SH-SY5Y (cell line): ENCODE measurements around the gene RNASE2.

ENCODE experiments used
- GATA2 ChIP-seq: IDR thresholded peaks from 2 replicates; pipeline ENCODE4 v1.6.1; 2011; ENCODE audit warnings: mild to moderate bottlenecking, low read depth, low read length
- GATA3 ChIP-seq: IDR thresholded peaks from 2 replicates; pipeline ENCODE4 v1.6.1; 2011; ENCODE audit warnings: low read depth, mild to moderate bottlenecking, low read length, moderate library complexity

The RNASE2 gene

DNA sequence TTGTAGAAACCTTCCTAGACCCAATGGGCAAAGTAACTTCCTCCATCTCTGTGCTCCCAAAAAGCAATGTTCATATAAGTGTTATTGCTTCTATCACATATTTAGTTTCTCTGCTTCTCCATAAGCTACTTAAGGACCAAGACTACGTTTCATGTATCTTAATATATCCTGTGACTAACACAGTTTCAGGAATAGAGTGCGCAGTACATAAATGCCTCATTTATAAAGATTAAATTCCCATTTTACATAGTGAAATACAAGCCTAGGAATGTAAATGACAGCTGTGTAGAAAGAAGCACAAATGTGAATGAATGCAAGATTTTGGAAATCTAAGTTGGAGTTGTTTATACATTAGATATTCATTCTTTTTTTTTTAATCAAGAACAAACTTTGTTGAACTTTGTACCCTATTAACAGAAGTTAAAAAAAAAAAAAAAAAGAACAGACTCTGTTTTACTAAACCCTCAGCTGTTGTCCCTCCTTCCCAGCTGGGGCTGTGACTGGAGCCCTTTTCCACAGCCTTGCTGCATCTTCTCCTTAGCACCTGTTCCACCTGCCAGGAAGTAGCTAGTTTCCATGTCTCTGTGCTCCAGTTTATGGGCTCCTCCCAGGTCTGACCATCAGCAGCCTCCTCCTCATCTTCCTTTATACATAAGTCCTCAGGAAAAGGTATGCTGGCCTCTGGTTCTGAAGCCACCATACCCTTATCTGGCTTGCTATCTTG is 27.5 kb downstream of the RNASE2 start:
- TF ChIP-seq GATA2 (no peak), GATA3 (no peak)

DNA sequence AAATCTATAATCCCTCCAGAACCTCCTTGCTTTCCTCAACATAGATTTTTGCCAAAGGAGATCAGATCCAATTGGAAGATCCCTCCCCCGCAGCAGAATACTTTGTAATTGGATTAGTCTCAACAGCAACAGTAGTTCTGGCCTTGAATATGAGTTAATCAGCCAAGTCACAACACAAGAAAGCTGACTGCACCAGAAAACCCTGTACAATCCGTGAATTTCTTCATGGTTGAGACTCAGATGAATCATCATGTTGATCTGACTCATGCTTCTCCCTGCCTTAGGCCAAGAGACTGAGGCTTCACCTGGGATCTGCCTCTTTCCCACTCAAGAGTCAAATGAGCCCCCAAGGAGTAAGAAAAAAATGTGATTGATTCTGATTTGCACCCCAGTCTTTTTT is 31.5 kb downstream of the RNASE2 start:
- TF ChIP-seq GATA3: no peak
- no peak for TF ChIP-seq GATA2

DNA sequence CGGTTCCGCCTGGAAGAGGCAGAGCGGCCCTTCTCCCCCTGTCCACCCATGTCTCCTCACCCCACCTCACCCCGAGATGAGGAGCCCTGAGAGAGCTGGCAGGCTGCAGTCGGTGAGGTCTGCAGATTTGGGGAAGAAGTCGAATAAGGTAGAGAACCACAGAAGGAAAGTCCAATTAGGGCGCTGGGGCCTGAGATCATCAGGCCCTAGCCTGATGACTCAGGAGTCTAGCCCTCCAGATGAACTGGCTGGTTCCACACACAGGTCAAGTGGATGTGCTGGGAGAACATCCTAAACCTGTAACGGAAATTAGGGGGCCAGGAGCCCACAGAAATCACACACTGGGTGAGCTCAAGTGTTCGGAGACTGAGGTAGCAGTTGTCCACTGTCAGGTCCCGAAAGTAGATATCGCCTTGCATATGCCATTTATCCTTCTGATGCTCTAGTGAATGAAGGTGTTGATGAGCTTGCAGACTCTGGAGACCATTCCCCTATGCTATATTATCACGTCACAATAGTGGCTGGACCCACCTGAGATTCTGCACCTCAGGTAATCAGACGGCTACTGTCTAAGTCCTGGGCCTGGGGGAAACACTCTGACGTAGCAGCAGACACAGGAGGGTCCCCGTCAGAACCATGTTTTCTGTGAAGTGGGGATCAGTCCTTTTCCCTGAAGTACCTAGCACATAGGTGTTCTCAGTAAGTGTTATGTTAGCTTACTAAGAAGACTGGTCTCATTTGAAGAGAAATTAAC is 33.6 kb downstream of the RNASE2 start:
- no peak for TF ChIP-seq GATA2
- no peak for TF ChIP-seq GATA3

DNA sequence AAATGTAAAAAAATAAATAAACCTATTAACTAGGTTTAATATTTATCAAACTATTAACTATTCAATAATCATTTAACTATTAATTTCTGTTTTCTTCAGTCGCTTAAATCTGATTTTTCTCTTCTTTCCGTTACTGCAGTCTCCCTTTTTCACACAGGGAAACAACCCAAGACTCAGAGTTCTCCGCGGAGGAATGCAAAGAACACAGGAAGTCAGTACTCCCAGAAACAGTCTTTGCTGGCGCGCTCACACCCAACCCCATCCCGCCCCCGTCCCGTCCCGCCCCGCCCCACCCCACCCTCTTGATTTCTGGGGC is 34.1 kb downstream of the RNASE2 start:
- TF ChIP-seq GATA3 (no peak), GATA2 (no peak)

DNA sequence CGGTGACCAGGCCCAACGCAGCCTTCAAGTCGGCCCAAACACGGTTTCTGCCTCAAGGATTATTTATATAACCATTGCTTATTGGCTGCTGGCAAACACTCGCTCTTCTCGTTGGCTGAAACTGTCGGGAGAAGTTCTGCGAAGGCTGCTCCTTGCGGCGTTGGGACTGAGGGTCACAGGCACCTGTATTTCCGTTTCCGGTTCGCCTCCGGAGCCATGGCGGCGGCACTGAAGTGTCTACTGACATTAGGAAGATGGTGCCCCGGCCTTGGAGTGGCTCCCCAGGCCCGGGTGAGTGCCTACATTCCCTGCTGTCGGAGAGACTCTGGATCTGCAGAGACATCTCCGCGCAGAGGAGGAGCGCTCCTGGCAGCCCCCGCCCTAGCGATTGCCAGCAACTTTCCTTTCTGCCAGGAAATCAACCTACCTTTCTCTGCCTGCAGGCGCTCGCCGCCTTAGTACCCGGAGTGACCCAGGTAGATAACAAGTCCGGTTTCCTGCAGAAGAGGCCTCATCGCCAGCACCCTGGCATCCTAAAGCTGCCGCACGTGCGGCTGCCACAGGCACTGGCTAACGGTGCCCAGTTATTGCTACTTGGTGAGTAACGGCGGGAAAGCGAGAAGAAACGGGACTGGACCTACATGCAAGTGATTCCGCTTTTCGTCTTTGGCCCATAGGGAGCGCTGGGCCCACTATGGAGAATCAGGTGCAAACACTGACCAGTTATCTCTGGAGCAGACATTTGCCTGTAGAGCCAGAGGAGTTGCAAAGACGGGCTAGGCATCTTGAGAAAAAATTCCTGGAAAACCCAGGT is 34.7 kb downstream of the RNASE2 start, which contains the start of gene METTL17:
METTL17 (plus strand) TSS at position 194 of the 814 bp plus-strand sequence; CDS start at position 217, 23 bp downstream.
- TF ChIP-seq GATA3: no peak
- no peak for TF ChIP-seq GATA2

DNA sequence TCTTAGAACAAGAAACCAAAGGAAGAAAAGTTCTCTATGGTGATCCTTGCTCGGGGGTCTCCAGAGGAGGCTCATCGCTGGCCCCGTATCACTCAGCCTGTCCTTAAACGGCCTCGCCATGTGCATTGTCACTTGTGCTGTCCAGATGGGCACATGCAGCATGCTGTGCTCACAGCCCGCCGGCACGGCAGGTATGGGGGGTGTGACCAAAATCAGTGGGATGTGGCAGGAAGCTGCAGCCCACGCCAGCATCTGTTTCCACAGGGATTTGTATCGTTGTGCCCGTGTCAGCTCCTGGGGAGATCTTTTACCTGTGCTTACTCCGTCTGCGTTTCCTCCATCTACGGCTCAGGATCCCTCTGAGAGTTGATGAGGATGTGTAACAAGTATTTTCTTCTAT is 41.2 kb downstream of the RNASE2 start:
- TF ChIP-seq GATA3 (no peak), GATA2 (no peak)

DNA sequence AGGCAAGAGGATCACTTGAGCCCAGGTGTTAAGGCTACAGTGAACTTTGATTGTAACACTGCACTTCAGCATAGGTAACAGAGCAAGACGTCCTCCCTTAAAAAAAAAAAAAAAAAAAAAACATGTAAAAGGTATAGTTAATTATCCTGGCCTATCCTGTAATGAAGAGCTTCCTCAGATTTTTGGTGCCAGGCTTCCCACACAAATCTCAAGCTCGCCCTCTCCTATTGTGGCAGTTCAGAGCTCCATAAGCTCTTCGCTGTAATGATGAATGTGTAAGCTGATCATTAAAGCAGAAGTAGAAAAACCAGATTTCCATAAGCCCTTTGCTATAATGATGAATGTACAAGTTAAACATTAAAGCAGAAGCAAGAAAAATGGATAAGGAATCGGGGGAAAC is 41.8 kb downstream of the RNASE2 start:
- TF ChIP-seq GATA2 (no peak), GATA3 (no peak)

DNA sequence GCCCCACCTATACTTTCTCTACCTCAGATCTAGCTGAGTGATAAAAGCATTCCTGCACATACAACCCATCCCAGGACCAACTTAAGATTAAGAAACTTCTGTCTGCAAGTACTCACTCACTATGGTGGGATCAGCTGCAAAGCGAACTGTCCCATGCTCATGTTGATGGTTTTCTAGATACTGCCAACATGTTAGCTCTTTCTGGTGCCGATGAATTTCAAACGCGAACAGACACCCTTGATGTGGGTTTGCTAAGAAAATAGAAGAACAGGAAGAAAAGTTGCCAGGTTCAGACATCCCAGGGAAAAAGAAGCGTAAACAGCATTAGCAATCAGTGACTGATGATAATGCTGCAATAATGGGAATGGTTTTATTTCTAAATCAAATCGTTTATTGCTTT is 42.3 kb downstream of the RNASE2 start:
- TF ChIP-seq GATA2: no peak
- TF ChIP-seq GATA3: no peak

DNA sequence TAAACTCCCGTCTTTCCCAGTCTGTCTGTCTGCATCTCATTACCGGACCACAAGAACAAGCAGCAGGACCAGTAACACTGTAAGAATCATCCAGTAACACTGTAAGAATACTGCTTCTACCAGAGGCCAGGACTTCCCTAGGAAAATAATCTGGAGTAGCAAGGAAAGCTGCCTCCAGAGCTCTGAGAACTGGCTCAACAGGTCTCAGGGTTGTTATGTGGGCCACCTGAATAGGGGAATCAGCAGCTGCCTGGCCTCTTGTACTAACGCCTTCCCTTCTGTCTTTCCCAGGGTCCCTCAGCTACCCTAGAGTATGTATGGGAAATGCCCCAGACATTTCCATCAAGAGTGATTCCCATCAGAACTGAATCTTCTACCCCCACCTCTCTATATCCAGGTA is 42.9 kb downstream of the RNASE2 start:
- TF ChIP-seq GATA2: no peak
- no peak for TF ChIP-seq GATA3

DNA sequence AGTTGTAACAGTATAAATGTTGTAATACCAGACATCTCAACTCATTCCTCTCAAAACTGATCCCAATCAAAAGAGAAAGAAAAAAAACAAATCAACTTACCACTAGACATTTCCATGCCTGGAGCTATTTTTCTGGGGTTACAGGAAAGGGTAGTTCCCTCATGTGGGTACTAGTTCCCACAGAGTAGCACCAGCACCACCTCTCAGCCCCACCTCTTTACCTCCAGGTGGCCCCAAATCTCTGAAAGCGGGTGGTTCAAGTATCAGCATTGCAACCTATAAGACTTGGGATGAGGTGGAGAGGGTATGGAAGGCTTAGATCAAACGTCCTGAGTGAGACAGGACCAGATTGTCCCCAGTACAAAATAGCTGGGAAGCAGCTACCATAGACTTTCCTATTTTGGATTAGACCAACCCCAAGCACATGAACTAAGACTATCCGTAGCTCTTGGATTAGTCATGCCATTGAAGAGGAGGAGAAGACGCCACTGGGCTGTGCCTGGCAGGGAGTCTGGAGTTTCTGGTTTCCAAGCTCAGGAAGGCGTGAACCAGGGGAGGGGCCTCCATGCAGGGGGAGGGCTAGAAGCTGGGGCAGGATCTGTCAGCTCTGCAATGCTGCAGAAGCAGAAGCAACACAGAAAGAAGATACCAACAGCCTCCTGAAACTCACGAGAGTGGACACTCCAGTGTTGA is 43.5 kb downstream of the RNASE2 start, which contains the start of gene SLC39A2:
SLC39A2 (plus strand) TSS at position 620 of the 693 bp plus-strand sequence. CDS start 154 bp downstream, outside the sequence.
- TF ChIP-seq GATA2 (no peak), GATA3 (no peak)

DNA sequence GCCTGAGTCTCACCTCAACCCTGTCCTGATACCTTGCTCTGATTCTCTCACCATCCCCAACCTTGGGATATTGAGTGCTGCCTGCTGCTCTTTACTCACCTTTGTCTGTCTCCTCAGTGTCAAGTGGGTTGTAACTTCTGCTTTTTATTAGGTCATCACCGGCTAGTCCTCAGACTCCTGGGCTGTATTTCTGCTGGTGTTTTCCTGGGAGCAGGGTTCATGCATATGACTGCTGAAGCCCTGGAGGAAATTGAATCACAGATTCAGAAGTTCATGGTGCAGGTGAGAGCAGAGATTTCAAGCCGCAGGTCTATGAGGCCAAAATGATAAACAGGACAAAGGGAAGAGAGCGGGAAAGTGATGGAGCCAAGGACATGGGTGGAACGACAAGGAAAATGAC is 44.3 kb downstream of the RNASE2 start:
- TF ChIP-seq GATA2 (no peak), GATA3 (no peak)

DNA sequence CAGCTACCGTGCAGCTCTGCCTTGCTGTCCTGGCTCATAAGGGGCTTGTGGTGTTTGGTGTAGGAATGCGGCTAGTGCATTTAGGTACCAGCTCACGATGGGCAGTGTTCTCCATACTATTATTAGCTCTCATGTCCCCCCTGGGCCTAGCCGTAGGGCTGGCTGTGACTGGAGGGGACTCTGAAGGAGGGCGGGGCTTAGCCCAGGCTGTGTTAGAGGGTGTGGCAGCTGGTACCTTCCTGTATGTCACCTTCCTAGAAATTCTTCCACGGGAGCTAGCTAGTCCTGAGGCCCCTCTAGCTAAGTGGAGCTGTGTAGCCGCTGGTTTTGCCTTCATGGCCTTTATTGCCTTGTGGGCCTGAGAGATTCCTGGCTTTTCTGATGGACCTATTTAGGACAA is 45.9 kb downstream of the RNASE2 start:
- TF ChIP-seq GATA2 (no peak), GATA3 (no peak)

DNA sequence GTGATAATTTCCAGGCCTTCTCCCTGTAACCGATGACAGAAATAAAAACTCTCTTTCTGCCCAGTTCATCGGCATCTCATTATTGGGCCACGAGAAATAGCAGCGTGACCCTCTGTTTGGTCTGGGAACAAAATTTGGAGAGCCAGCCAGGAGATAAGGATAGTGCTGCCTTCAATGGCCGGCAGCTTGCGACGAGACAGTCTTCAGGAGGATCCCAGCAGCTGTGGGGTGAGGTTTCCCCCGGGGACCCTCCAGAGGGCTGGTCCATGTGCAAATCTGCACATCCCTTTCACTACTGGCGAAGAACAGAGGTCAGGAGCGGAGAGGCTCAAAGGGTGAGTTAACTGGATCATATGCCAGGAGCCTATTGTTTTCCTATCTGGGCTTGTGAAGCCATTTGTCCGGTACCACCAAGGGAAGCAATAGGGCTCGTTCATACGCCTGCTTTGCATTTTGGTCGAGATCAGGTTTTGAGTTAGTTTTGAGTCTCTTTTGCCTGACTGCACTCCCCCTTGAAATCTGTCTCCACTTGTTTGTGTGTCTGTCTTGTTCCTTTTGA is 48.6 kb downstream of the RNASE2 start:
- TF ChIP-seq GATA2: no peak
- TF ChIP-seq GATA3: no peak
